Measurements from ENCODE around the gene PIM2.

PIM2 gene

GRCh38 chrX:48918643-48919340, at the start of gene PIM2:
PIM2 (minus strand) TSS chrX:48919024; CDS start chrX:48918834, 190 bp downstream.
- ChIA-PET POLR2A (interaction anchor here (0.6 kb wide), 1 partner anchor 117 kb away, joined by 4 read pairs; the partner anchor contains the start of gene HDAC6), CTCF (no interaction called here)
- 0 out of 2 replicates have a peak, but pooled peaks have one; percentile 46 for TF ChIP-seq ELF4 (IDR thresholded peaks at IDR 0.05)
- TF ChIP-seq CTBP1 (IDR thresholded peaks at IDR 0.05; ENCODE audit: borderline replicate concordance), result no peak
- TF ChIP-seq HDGF (IDR thresholded peaks at IDR 0.05; ENCODE audit: borderline replicate concordance), result no peak
- peak; percentile 91 for DNase-seq (ENCODE audit: extremely low spot score)

GRCh38 chrX:48968377-48968776, 49.6 kb upstream of the PIM2 start:
- TF ChIP-seq PKNOX1 (IDR thresholded peaks at IDR 0.05) (no peak), SP1 (IDR thresholded peaks at IDR 0.05) (no peak), LEF1 (IDR thresholded peaks at IDR 0.05; ENCODE audit: borderline replicate concordance) (no peak)
- no peak for DNase-seq (ENCODE audit: extremely low spot score)
- CTCF ChIA-PET, result interaction anchor here (0.6 kb wide), 1 partner anchor 138 kb away, joined by 3 read pairs; no protein-coding TSS in a partner anchor
- POLR2A ChIA-PET, result interaction anchor here (2.2 kb wide), 1 partner anchor 10 kb away, joined by 9 read pairs; no protein-coding TSS in a partner anchor

- ChIA-PET CTCF (no interaction called here), POLR2A (interaction anchor here (2.2 kb wide), 1 partner anchor 8 kb away, joined by 9 read pairs; no protein-coding TSS in a partner anchor)
- TF ChIP-seq FOXA1 (IDR thresholded peaks at IDR 0.05) (no peak), ARNT (IDR thresholded peaks at IDR 0.05) (no peak), LEF1 (IDR thresholded peaks at IDR 0.05; ENCODE audit: borderline replicate concordance) (no peak), FOXK2 (IDR thresholded peaks at IDR 0.05) (no peak), L3MBTL2 (conservative IDR thresholded peaks at IDR 0.05) (no peak), TARDBP (IDR thresholded peaks at IDR 0.05) (no peak), ELF4 (IDR thresholded peaks at IDR 0.05) (no peak), NFRKB (IDR thresholded peaks at IDR 0.05) (no peak), FOXM1 (IDR thresholded peaks at IDR 0.05; ENCODE audit: borderline replicate concordance) (no peak), BHLHE40 (IDR thresholded peaks at IDR 0.05; ENCODE audit: borderline replicate concordance) (no peak), ZNF384 (IDR thresholded peaks at IDR 0.05) (no peak), SUZ12 (IDR thresholded peaks at IDR 0.05) (no peak), SP1 (IDR thresholded peaks at IDR 0.05) (no peak)
- no peak for DNase-seq (ENCODE audit: extremely low spot score)
Measured at GRCh38 chrX:48966796-48967579, 48.2 kb upstream of the PIM2 start.

GRCh38 chrX:48965959-48966358, 47.1 kb upstream of the PIM2 start:
- ChIA-PET POLR2A (no interaction called here), CTCF (interaction anchor here (0.6 kb wide), 1 partner anchor 102 kb away, joined by 3 read pairs; no protein-coding TSS in a partner anchor)
- no peak for DNase-seq (ENCODE audit: extremely low spot score)
- TF ChIP-seq LEF1 (IDR thresholded peaks at IDR 0.05; ENCODE audit: borderline replicate concordance) (no peak), CTBP1 (IDR thresholded peaks at IDR 0.05; ENCODE audit: borderline replicate concordance) (no peak), BHLHE40 (IDR thresholded peaks at IDR 0.05; ENCODE audit: borderline replicate concordance) (no peak), ZNF384 (IDR thresholded peaks at IDR 0.05) (no peak), FOXM1 (IDR thresholded peaks at IDR 0.05; ENCODE audit: borderline replicate concordance) (no peak), SP1 (IDR thresholded peaks at IDR 0.05) (no peak)

GRCh38 chrX:48961585-48962091, 42.8 kb upstream of the PIM2 start:
- TF ChIP-seq SUZ12 (IDR thresholded peaks at IDR 0.05) (no peak), NFRKB (IDR thresholded peaks at IDR 0.05) (no peak), HDGF (IDR thresholded peaks at IDR 0.05; ENCODE audit: borderline replicate concordance) (no peak), BHLHE40 (IDR thresholded peaks at IDR 0.05; ENCODE audit: borderline replicate concordance) (no peak), CTBP1 (IDR thresholded peaks at IDR 0.05; ENCODE audit: borderline replicate concordance) (no peak), ZNF384 (IDR thresholded peaks at IDR 0.05) (no peak), ELF4 (IDR thresholded peaks at IDR 0.05) (no peak), LEF1 (IDR thresholded peaks at IDR 0.05; ENCODE audit: borderline replicate concordance) (no peak), ARNT (IDR thresholded peaks at IDR 0.05) (no peak), L3MBTL2 (conservative IDR thresholded peaks at IDR 0.05) (no peak), PKNOX1 (IDR thresholded peaks at IDR 0.05) (no peak), SP1 (IDR thresholded peaks at IDR 0.05) (no peak), FOXM1 (IDR thresholded peaks at IDR 0.05; ENCODE audit: borderline replicate concordance) (no peak), FOXA1 (IDR thresholded peaks at IDR 0.05) (no peak), TARDBP (IDR thresholded peaks at IDR 0.05) (no peak), FOXK2 (IDR thresholded peaks at IDR 0.05) (no peak)
- POLR2A ChIA-PET, result interaction anchor here (0.9 to 1.0 kb wide), 2 partner anchors 80 to 82 kb away, joined by 3 read pairs; partner anchors contain the start of gene TFE3
- CTCF ChIA-PET, result no interaction called here
- no peak for DNase-seq (ENCODE audit: extremely low spot score)

GRCh38 chrX:48960291-48960690, 41.5 kb upstream of the PIM2 start:
- TF ChIP-seq NFRKB (IDR thresholded peaks at IDR 0.05) (no peak), L3MBTL2 (conservative IDR thresholded peaks at IDR 0.05) (no peak), ZNF384 (IDR thresholded peaks at IDR 0.05) (no peak), TARDBP (IDR thresholded peaks at IDR 0.05) (no peak), LEF1 (IDR thresholded peaks at IDR 0.05; ENCODE audit: borderline replicate concordance) (no peak), HDGF (IDR thresholded peaks at IDR 0.05; ENCODE audit: borderline replicate concordance) (no peak), FOXK2 (IDR thresholded peaks at IDR 0.05) (no peak), FOXA1 (IDR thresholded peaks at IDR 0.05) (no peak)
- no peak for DNase-seq (ENCODE audit: extremely low spot score)
- ChIA-PET POLR2A (no interaction called here), CTCF (no interaction called here)
